Measurements from ENCODE around the gene DDTL.
"Not testable (repeated sequence)": the region's sequence is repeated elsewhere in the genome, so short reads cannot be mapped to it uniquely, and the experiment has no call there.

The DDTL gene

GRCh38 chr22:23966568-23966967 lies at the start of gene DDTL:
Gene DDTL, plus strand, starts transcription at chr22:23966888. Its CDS starts 27 bp downstream, at chr22:23966915.
- H3K4me1 Mint-ChIP-seq; H3K4me3 Mint-ChIP-seq; H3K27ac Mint-ChIP-seq (ENCODE audit: low read depth); H3K27me3 Mint-ChIP-seq; DNase-seq (ENCODE audit: low spot score in 2 of 2); H3K36me3 Mint-ChIP-seq (ENCODE audit: insufficient read depth); H3K9me3 Mint-ChIP-seq: not testable (repeated sequence)
- ATAC-seq (replicated peaks; ENCODE audit: extremely low read depth, poor library complexity, severe bottlenecking), result peak; percentile 99

GRCh38 chr22:23920267-23920611 lies 46.4 kb upstream of the DDTL start:
- DNase-seq (ENCODE audit: low spot score in 2 of 2); H3K36me3 Mint-ChIP-seq (ENCODE audit: insufficient read depth); H3K27ac Mint-ChIP-seq (ENCODE audit: low read depth); H3K4me3 Mint-ChIP-seq; ATAC-seq (replicated peaks; ENCODE audit: extremely low read depth, poor library complexity, severe bottlenecking); H3K9me3 Mint-ChIP-seq; H3K4me1 Mint-ChIP-seq; H3K27me3 Mint-ChIP-seq: not testable (repeated sequence)

- not testable (repeated sequence) for H3K4me1 Mint-ChIP-seq; H3K9me3 Mint-ChIP-seq; DNase-seq (ENCODE audit: low spot score in 2 of 2); H3K4me3 Mint-ChIP-seq; H3K27me3 Mint-ChIP-seq; H3K27ac Mint-ChIP-seq (ENCODE audit: low read depth); ATAC-seq (replicated peaks; ENCODE audit: extremely low read depth, poor library complexity, severe bottlenecking)
- peaks cover 15% of the 10 kb centered on the region for H3K36me3 Mint-ChIP-seq (ENCODE audit: insufficient read depth)
These were observed 45.0 kb upstream of the DDTL start for GRCh38 chr22:23921586-23922201.

DNA sequence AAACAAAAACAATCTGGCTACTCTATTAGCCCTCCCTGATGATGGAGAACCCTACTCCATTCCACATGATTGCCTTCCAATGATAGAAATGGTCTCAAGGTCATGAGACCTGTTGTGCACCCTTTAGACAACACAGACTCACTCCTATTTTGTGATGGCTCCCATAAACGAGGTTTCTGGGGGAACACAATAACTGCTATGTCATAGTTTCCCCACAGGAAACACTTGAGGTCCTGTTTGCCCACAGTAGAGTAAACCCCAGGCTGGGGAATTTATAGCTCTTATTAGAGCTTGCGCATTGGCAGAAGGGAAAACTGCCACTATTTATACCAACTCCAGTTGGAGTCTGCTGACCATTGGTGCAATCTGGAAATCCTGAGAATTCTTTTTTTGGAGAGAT lies 43.8 kb upstream of the DDTL start:
- Mint-ChIP-seq H3K4me1 (no peaks in the 10 kb centered on the region), H3K9me3 (peaks cover 7% of the 10 kb centered on the region), H3K27me3 (no peaks in the 10 kb centered on the region), H3K36me3 (ENCODE audit: insufficient read depth) (peaks cover 17% of the 10 kb centered on the region), H3K27ac (ENCODE audit: low read depth) (no peak overlapping the region), H3K4me3 (no peak overlapping the region)
- ATAC-seq (replicated peaks; ENCODE audit: extremely low read depth, poor library complexity, severe bottlenecking), result no peak
- DNase-seq (ENCODE audit: low spot score in 2 of 2), result no peak

DNA sequence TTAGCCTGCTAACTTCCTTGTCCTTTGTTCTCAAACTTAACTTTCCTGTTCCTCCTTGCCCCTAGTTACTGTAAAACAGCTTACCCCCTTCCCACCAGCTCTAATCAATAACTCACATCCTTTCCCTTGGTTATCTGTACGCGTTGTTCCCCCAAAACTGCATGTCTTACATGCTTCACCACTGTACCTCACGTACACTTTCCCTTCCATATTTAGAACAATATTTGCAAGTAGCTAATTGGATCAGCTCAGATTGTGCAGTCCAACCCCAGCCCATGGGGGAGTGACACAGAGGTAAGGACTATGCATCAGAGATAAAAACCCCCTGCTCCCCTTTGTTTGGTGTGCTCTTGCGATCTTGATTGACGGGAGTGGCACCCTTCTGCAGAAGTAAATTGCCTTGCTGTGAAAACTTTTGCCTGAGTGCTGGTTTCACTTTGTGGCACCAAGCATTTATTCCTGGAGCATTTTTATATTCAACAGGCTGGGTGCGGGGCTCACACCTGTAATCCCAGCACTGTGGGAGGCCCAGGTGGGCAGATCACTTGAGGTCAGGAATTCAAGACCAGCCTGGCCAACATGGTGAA lies 41.6 kb upstream of the DDTL start:
- no peaks in the 10 kb centered on the region for H3K27me3 Mint-ChIP-seq
- no peak for ATAC-seq (replicated peaks; ENCODE audit: extremely low read depth, poor library complexity, severe bottlenecking)
- no peak overlapping the region for H3K27ac Mint-ChIP-seq (ENCODE audit: low read depth)

DNA sequence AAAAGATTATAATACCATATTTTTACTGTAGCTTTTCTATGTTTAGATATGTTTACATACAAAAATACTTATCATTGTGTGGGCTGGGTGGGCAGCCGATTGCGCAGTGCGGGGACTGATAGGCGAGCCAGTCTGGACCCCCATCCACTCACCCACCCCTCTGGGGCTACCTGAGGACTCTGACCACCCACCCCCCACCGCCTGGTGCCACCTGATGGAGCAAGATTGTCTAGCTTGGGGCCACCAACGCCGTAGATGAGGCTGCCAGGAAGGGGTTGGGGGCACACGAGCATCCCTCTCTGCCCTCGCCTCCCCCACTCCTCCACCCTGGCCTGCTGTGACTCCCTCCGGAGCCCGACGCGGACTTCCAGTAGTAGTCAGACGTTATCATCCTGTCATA lies 40.1 kb upstream of the DDTL start:
- Mint-ChIP-seq H3K27ac (ENCODE audit: low read depth) (no peak overlapping the region), H3K9me3 (peaks cover 14% of the 10 kb centered on the region), H3K4me1 (no peaks in the 10 kb centered on the region), H3K36me3 (ENCODE audit: insufficient read depth) (peaks cover 19% of the 10 kb centered on the region), H3K4me3 (no peak overlapping the region), H3K27me3 (no peaks in the 10 kb centered on the region)
- ATAC-seq (replicated peaks; ENCODE audit: extremely low read depth, poor library complexity, severe bottlenecking) (no peak), DNase-seq (ENCODE audit: low spot score in 2 of 2) (no peak)

More for the DNA sequence above, 41.6 kb upstream of the DDTL start:
- peaks cover 19% of the 10 kb centered on the region for H3K36me3 Mint-ChIP-seq (ENCODE audit: insufficient read depth)
- no peak overlapping the region for H3K4me3 Mint-ChIP-seq
- no peak for DNase-seq (ENCODE audit: low spot score in 2 of 2)
- H3K4me1 Mint-ChIP-seq, result no peaks in the 10 kb centered on the region
- peaks cover 7% of the 10 kb centered on the region for H3K9me3 Mint-ChIP-seq

- no peaks in the 10 kb centered on the region for H3K27me3 Mint-ChIP-seq
- no peak overlapping the region for H3K4me3 Mint-ChIP-seq
- H3K9me3 Mint-ChIP-seq, result no peaks in the 10 kb centered on the region
- DNase-seq (ENCODE audit: low spot score in 2 of 2) (no peak), ATAC-seq (replicated peaks; ENCODE audit: extremely low read depth, poor library complexity, severe bottlenecking) (no peak)
- H3K4me1 Mint-ChIP-seq, result no peaks in the 10 kb centered on the region
- no peak overlapping the region for H3K27ac Mint-ChIP-seq (ENCODE audit: low read depth)
- no peaks in the 10 kb centered on the region for H3K36me3 Mint-ChIP-seq (ENCODE audit: insufficient read depth)
These were observed 28.2 kb upstream of the DDTL start for GRCh38 chr22:23938328-23939016.

GRCh38 chr22:23939017-23939357 lies 27.7 kb upstream of the DDTL start:
- Mint-ChIP-seq H3K9me3 (no peaks in the 10 kb centered on the region), H3K36me3 (ENCODE audit: insufficient read depth) (no peaks in the 10 kb centered on the region), H3K4me1 (no peaks in the 10 kb centered on the region), H3K27ac (ENCODE audit: low read depth) (no peak overlapping the region), H3K4me3 (no peak overlapping the region), H3K27me3 (no peaks in the 10 kb centered on the region)
- no peak for ATAC-seq (replicated peaks; ENCODE audit: extremely low read depth, poor library complexity, severe bottlenecking)
- no peak for DNase-seq (ENCODE audit: low spot score in 2 of 2)

DNA sequence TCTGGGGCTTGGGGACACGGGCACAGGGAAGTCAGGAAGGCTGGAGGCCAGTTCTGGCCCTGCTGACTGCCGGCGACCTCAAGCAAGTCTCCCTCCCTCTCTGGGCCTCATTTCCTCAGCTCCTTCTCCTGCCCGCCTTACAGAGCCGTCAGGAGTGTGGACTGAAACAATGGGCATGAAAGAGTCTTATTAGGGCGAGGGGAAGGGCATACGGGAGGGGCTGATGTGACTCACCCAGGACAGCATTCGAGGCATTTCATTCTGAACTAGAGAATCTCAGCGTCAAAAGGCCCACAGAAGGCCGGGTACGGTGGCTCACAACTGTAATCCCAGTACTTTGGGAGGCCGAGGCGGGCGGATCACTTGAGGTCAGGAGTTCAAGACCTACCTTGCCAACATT lies 26.5 kb upstream of the DDTL start:
- H3K9me3 Mint-ChIP-seq; H3K4me3 Mint-ChIP-seq; ATAC-seq (replicated peaks; ENCODE audit: extremely low read depth, poor library complexity, severe bottlenecking): not testable (repeated sequence)

DNA sequence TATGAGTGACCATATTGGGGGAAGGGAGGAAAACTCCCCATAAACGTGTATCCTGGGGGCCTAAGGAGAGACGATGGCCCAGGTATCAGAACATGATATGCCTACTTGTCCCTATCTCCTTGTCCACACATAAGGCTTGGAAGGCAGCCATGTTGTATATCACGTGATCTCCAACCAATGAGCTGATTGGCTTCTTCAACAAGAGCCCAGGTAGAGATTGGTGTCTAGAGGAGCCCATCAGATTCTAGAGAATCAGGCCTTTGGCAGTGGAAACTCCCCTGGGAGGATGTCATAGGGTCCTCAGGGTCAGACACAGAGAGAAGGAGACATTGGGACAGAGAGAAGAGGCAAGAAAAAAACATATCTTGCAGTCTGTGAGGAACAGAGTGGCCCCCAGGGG lies 19.3 kb upstream of the DDTL start:
- H3K4me3 Mint-ChIP-seq; H3K4me1 Mint-ChIP-seq; DNase-seq (ENCODE audit: low spot score in 2 of 2); H3K27me3 Mint-ChIP-seq; H3K9me3 Mint-ChIP-seq; ATAC-seq (replicated peaks; ENCODE audit: extremely low read depth, poor library complexity, severe bottlenecking); H3K27ac Mint-ChIP-seq (ENCODE audit: low read depth); H3K36me3 Mint-ChIP-seq (ENCODE audit: insufficient read depth): not testable (repeated sequence)

More for the DNA sequence above, 26.5 kb upstream of the DDTL start:
- not testable (repeated sequence) for H3K27ac Mint-ChIP-seq (ENCODE audit: low read depth); H3K27me3 Mint-ChIP-seq; H3K4me1 Mint-ChIP-seq; DNase-seq (ENCODE audit: low spot score in 2 of 2); H3K36me3 Mint-ChIP-seq (ENCODE audit: insufficient read depth)

- H3K9me3 Mint-ChIP-seq; H3K4me3 Mint-ChIP-seq; DNase-seq (ENCODE audit: low spot score in 2 of 2); H3K27me3 Mint-ChIP-seq; H3K36me3 Mint-ChIP-seq (ENCODE audit: insufficient read depth); H3K27ac Mint-ChIP-seq (ENCODE audit: low read depth); H3K4me1 Mint-ChIP-seq; ATAC-seq (replicated peaks; ENCODE audit: extremely low read depth, poor library complexity, severe bottlenecking): not testable (repeated sequence)
These were observed 16.9 kb upstream of the DDTL start for GRCh38 chr22:23949764-23950163.

DNA sequence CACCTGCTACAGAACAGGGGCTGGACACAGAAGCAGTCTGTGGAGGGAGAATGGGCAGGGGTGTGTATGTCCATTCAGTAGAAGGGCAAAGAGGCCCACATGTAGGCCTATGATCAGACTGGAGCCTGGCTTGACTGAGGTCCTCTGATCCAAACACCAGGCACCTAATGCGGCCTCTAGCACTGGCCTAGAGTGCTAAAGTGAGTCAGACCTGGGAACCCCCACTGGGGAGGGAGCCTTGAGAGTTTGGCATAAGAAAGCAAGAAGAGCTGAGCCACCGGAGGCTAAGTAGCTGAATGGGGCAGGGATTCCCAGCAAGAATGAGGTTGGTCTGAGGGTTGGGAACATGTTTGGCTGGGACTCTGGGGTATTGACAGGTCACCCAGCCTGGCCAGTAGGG lies 15.3 kb upstream of the DDTL start:
- not testable (repeated sequence) for ATAC-seq (replicated peaks; ENCODE audit: extremely low read depth, poor library complexity, severe bottlenecking); H3K27ac Mint-ChIP-seq (ENCODE audit: low read depth); H3K27me3 Mint-ChIP-seq; H3K36me3 Mint-ChIP-seq (ENCODE audit: insufficient read depth); DNase-seq (ENCODE audit: low spot score in 2 of 2); H3K4me3 Mint-ChIP-seq; H3K4me1 Mint-ChIP-seq; H3K9me3 Mint-ChIP-seq

GRCh38 chr22:23952794-23953405 lies 13.8 kb upstream of the DDTL start:
- not testable (repeated sequence) for H3K4me3 Mint-ChIP-seq; ATAC-seq (replicated peaks; ENCODE audit: extremely low read depth, poor library complexity, severe bottlenecking); H3K27ac Mint-ChIP-seq (ENCODE audit: low read depth); H3K36me3 Mint-ChIP-seq (ENCODE audit: insufficient read depth); DNase-seq (ENCODE audit: low spot score in 2 of 2); H3K27me3 Mint-ChIP-seq; H3K9me3 Mint-ChIP-seq; H3K4me1 Mint-ChIP-seq

All from central memory CD8-positive, alpha-beta T cell (primary cell).